K562 (cell line): ENCODE measurements around the gene PARD3B. TPM values are rescaled to one million over a fixed set of nuclear protein-coding genes. Genes with fewer than 3 reads are reported as not detected.

ENCODE experiments used
- ATAC-seq: fragments of 200-7000 bp; cut with Tn5 transposase; 3 replicates; pipeline ENCODE4 v1.9.1; 2020; ENCODE audit warnings: moderate library complexity
- BruUV-seq: library from RNA; stranded (reverse); fragments of 400-500 nt; replicated peaks from 2 replicates; lab custom pipeline; 2021; lab: Mats Ljungman, UMichigan
- CTCF ChIA-PET: fragments of 300-600 bp; formaldehyde crosslinking; extraction: SDS; loops from one replicate; lab custom pipeline; 2021; ENCODE audit warnings: low intra/inter-chr PET ratio; lab: Yijun Ruan, JAX
- POLR2A ChIA-PET: fragments of 300-600, 350-650 bp; sonication (Branson Sonifier 250); formaldehyde crosslinking; extraction: SDS; loops from one replicate; lab custom pipeline; 2021; ENCODE audit warnings: antibody characterized with exemption, inconsistent platforms; lab: Yijun Ruan, JAX
- DNase-seq, 4 experiments: peaks; one replicate each; pipeline versions ENCODE4 v3.0.0 to v3.0.0-alpha.2; 2011 to 2018; ENCODE audit warnings: low spot score in 3 of 4, mixed read lengths in 3 of 4; ENCODE audit errors: extremely low read depth in 1 of 4
- FAIRE-seq: peaks from 2 replicates; lab custom pipeline; 2011; peaks lifted over from hg19 to GRCh38; lab: Jason Lieb, UNC
- H2AFZ ChIP-seq: 2 replicates; pipeline ENCODE4 v1.6.0; 2011; ENCODE audit warnings: low read depth, low read length, control low read depth, inconsistent platforms
- H3K27ac ChIP-seq: fragments of 200-600 bp; 3 replicates; pipeline ENCODE4 v1.8.0; 2011; ENCODE audit warnings: low read depth, mild to moderate bottlenecking, control low read depth, inconsistent platforms, low read length, moderate library complexity, mixed read lengths; ENCODE audit errors: extremely low read depth
- H3K27me3 ChIP-seq, 2 experiments: fragments of 300-600 bp in 1 of 2; 2 replicates in 1 of 2; 3 replicates in 1 of 2; pipeline versions ENCODE4 v1.6.0 to v1.8.0; 2011; ENCODE audit warnings: inconsistent platforms in 2 of 2, low read length in 2 of 2, mild to moderate bottlenecking in 1 of 2, mixed read lengths in 1 of 2, moderate library complexity in 1 of 2; ENCODE audit not compliant: control insufficient read depth in 2 of 2, insufficient read depth in 2 of 2
- H3K36me3 ChIP-seq: fragments of 300-600 bp; 3 replicates; pipeline ENCODE4 v1.8.0; 2011; ENCODE audit warnings: mild to moderate bottlenecking, low read length, inconsistent platforms; ENCODE audit not compliant: control insufficient read depth, insufficient read depth
- H3K4me1 ChIP-seq, 2 experiments: fragments of 200-600 bp in 1 of 2; replicated peaks in 1 of 2; 2 replicates in 1 of 2; 3 replicates in 1 of 2; pipeline versions ENCODE4 v1.5.1 to v1.8.0; 2011; ENCODE audit warnings: inconsistent platforms in 2 of 2, low read length in 2 of 2, mild to moderate bottlenecking in 1 of 2, mixed read lengths in 1 of 2, moderate library complexity in 1 of 2; ENCODE audit not compliant: control insufficient read depth in 2 of 2, insufficient read depth in 2 of 2
- H3K4me2 ChIP-seq: 2 replicates; pipeline ENCODE4 v1.6.1; 2011; ENCODE audit warnings: low read length, control low read depth, inconsistent platforms, mixed read lengths; ENCODE audit not compliant: insufficient read depth
- H3K4me3 ChIP-seq: fragments of 200-600 bp; sonication (generic), shearing (Covaris generic); 2 replicates; pipeline ENCODE4 v1.5.1; 2016; ENCODE audit warnings: control low read depth, inconsistent platforms
- H3K79me2 ChIP-seq: fragments of 200-600 bp; 3 replicates; pipeline ENCODE4 v1.8.0; 2011; ENCODE audit warnings: low read length, inconsistent platforms; ENCODE audit not compliant: control insufficient read depth, insufficient read depth
- H3K9ac ChIP-seq, 2 experiments: 2 replicates each; pipeline versions ENCODE4 v1.6.0 to v1.6.1; 2011; ENCODE audit warnings: low read depth in 2 of 2, low read length in 2 of 2, control low read depth in 1 of 2, inconsistent platforms in 1 of 2, mild to moderate bottlenecking in 1 of 2, mixed read lengths in 1 of 2; ENCODE audit not compliant: insufficient read depth in 1 of 2
- H3K9me1 ChIP-seq: one replicate; pipeline ENCODE4 v1.6.0; 2011; ENCODE audit warnings: inconsistent platforms, mild to moderate bottlenecking, low read length, moderate library complexity; ENCODE audit not compliant: control insufficient read depth, insufficient read depth
- H3K9me3 ChIP-seq: replicated peaks from 2 replicates; pipeline ENCODE4 v1.5.1; 2011; ENCODE audit warnings: low read depth, low read length, inconsistent platforms; ENCODE audit not compliant: control insufficient read depth, insufficient read depth
- H4K20me1 ChIP-seq: replicated peaks from 2 replicates; pipeline ENCODE4 v1.6.1; 2011; ENCODE audit warnings: low read length, inconsistent platforms, mixed read lengths; ENCODE audit not compliant: control insufficient read depth, insufficient read depth
- BHLHE40 ChIP-seq: IDR thresholded peaks from 2 replicates; pipeline ENCODE4 v1.6.1; 2011; ENCODE audit warnings: low read length, improper control_type of control experiment
- CHD1 ChIP-seq: fragments of 200-600 bp; sonication (generic); IDR thresholded peaks from one replicate; pipeline ENCODE4 v1.6.1; 2012; ENCODE audit warnings: mild to moderate bottlenecking, moderate library complexity, low read length, inconsistent platforms
- DEAF1 ChIP-seq: fragments of 450-650 bp; formaldehyde crosslinking; IDR thresholded peaks from 2 replicates; pipeline ENCODE4 v1.4.0; 2020; ENCODE audit warnings: mild to moderate bottlenecking, moderate library complexity
- LCOR ChIP-seq: sonication (generic); formaldehyde crosslinking; IDR thresholded peaks from 2 replicates; pipeline ENCODE4 v1.8.0; 2022; ENCODE audit warnings: mild to moderate bottlenecking, missing genetic modification reagents
- MXD1 ChIP-seq: fragments of 250-450 bp; sonication (Bioruptor Pico); IDR thresholded peaks from 2 replicates; pipeline ENCODE4 v1.8.0; 2021; ENCODE audit warnings: borderline replicate concordance, mild to moderate bottlenecking, moderate library complexity; ENCODE audit not compliant: poor library complexity, severe bottlenecking
- POU5F1 ChIP-seq: fragments of 150-350 bp; IDR thresholded peaks from 2 replicates; pipeline ENCODE4 v1.6.1; 2014; ENCODE audit warnings: borderline replicate concordance, low read length, low read depth, mild to moderate bottlenecking; ENCODE audit not compliant: partially characterized antibody
- PTRF ChIP-seq: fragments of 450-650 bp; IDR thresholded peaks from 2 replicates; pipeline ENCODE4 v1.6.1; 2016; ENCODE audit warnings: mild to moderate bottlenecking, missing genetic modification characterization, missing compliant biosample characterization
- RBM25 ChIP-seq: fragments of 200-400 bp; formaldehyde crosslinking; IDR thresholded peaks from 2 replicates; pipeline ENCODE4 v1.6.1; 2018; ENCODE audit warnings: low read length, low read depth, moderate library complexity; ENCODE audit not compliant: severe bottlenecking
- TAF15 ChIP-seq: fragments of 200-400 bp; formaldehyde crosslinking; IDR thresholded peaks from 2 replicates; pipeline ENCODE4 v1.6.1; 2017; ENCODE audit warnings: mild to moderate bottlenecking, low read depth, low read length, moderate library complexity
- TRIM28 ChIP-seq: fragments of 450-650 bp; IDR thresholded peaks from 2 replicates; pipeline ENCODE4 v1.6.1; 2017
- ZBTB7A ChIP-seq: IDR thresholded peaks from 2 replicates; pipeline ENCODE4 v1.6.1; 2011; ENCODE audit warnings: low read depth, mild to moderate bottlenecking, low read length, moderate library complexity, borderline replicate concordance; ENCODE audit not compliant: control insufficient read depth
- ZNF717 ChIP-seq: fragments of 250-450 bp; sonication (Bioruptor Pico); IDR thresholded peaks from 2 replicates; pipeline ENCODE4 v1.5.0; 2021
- WGBS: fragments of 100-300 bp; shearing (Covaris generic); methylation state at CpG from one replicate; pipeline ENCODE4 v1.1.6; 2016; ENCODE audit warnings: low coverage, mixed read lengths; ENCODE audit not compliant: insufficient coverage; ENCODE audit errors: missing lambda C conversion rate; 5-methylcytosine and 5-hydroxymethylcytosine counted together
- in situ Hi-C: fragments of 300-500 bp; cut with MboI; formaldehyde crosslinking; loops from 4 replicates; pipeline ENCODE4 v1.15.0; 2018; ENCODE audit warnings: inconsistent platforms, mixed read lengths
- intact Hi-C: fragments of 100-400 bp; cut with micrococcal nuclease; formaldehyde crosslinking; loops from 2 replicates; pipeline ENCODE4 v1.14.2; 2022
- polyA plus RNA-seq, 8 experiments: library from polyadenylated mRNA; depleted of rRNA in 4 of 8; stranded (reverse) in 5 of 8; unstranded in 3 of 8; fragments of >200 nt; fragmentation: Nextera tagmentation in 2 of 8; fragmentation: Illumina TruSeq in 1 of 8; extraction: Ambion mirVana in 2 of 8; extraction: Trizol in 1 of 8; gene quantifications; 2 replicates each; pipeline versions ENCODE4 v1.2.1 to v1.2.3, GENCODE V29; 2011 to 2014; ENCODE audit warnings: inconsistent platforms in 1 of 8, missing spikeins in 1 of 8
- total RNA-seq, 7 experiments: library from RNA; depleted of rRNA in 6 of 7; stranded (reverse); fragments of >200 nt in 6 of 7; fragmentation: Illumina TruSeq in 2 of 7; extraction: Trizol in 2 of 7; gene quantifications; 2 replicates each; pipeline versions ENCODE4 v1.2.1 to v1.2.3, GENCODE V29; 2011 to 2021; ENCODE audit warnings: low replicate concordance in 1 of 7

The PARD3B gene
- total and polyA plus RNA-seq, 9 of the 15 experiments (the other 6 are each of a cell fraction or from before 2014, with no cell fraction given): 0.15 to 3.0 (median 1.1) TPM

- in situ Hi-C loops (no loop called here), intact Hi-C loops (no loop called here)
- H3K9me1 ChIP-seq: no peaks in the 10 kb centered on the region
- WGBS: 34% methylated on average over 4 of the region's 4 CpGs
- no peaks in the 10 kb centered on the region for H3K27me3 ChIP-seq
- no peak for TF ChIP-seq LCOR (CRISPR knock-in tag)
- ChIA-PET POLR2A (no interaction called here), CTCF (no interaction called here)
- no peak overlapping the region for H3K4me3 ChIP-seq
- no peaks in the 10 kb centered on the region for H3K36me3 ChIP-seq
- no TSS peak for BruUV-seq
- H3K9ac ChIP-seq: no peak overlapping the region
- no peaks in the 10 kb centered on the region for H3K9me3 ChIP-seq
- no peak overlapping the region for H2AFZ ChIP-seq
- no peak for DNase-seq
- no peaks in the 10 kb centered on the region for H3K79me2 ChIP-seq
- H4K20me1 ChIP-seq: no peaks in the 10 kb centered on the region
- no peak overlapping the region for H3K27ac ChIP-seq
- H3K4me2 ChIP-seq: no peak overlapping the region
- FAIRE-seq: no peak
- no peak for ATAC-seq
- no peaks in the 10 kb centered on the region for H3K4me1 ChIP-seq
Observed at GRCh38 chr2:205171261-205171940, 626.1 kb downstream of the PARD3B start.

- no peak for FAIRE-seq
- WGBS: 77% methylated on average over 3 of the region's 4 CpGs
- H3K36me3 ChIP-seq: no peaks in the 10 kb centered on the region
Observed at GRCh38 chr2:205175831-205176230, 630.6 kb downstream of the PARD3B start.

More at GRCh38 chr2:205175831-205176230, 630.6 kb downstream of the PARD3B start:
- DNase-seq (no peak), ATAC-seq (no peak)
- no TSS peak for BruUV-seq
- TF ChIP-seq POU5F1 (no peak), ZNF717 (CRISPR knock-in tag) (no peak), BHLHE40 (no peak), TRIM28 (no peak), TAF15 (no peak), PTRF (no peak), MXD1 (CRISPR knock-in tag) (no peak), RBM25 (no peak), CHD1 (no peak), DEAF1 (no peak), ZBTB7A (no peak)
- ChIA-PET CTCF (no interaction called here), POLR2A (no interaction called here)
- no peaks in the 10 kb centered on the region for H3K9me1 ChIP-seq
- no peak overlapping the region for H3K4me3 ChIP-seq
- intact Hi-C loops (no loop called here), in situ Hi-C loops (no loop called here)
- H3K9ac ChIP-seq: no peak overlapping the region
- H3K9me3 ChIP-seq: no peaks in the 10 kb centered on the region
- H3K4me2 ChIP-seq: no peak overlapping the region
- H4K20me1 ChIP-seq: no peaks in the 10 kb centered on the region
- no peaks in the 10 kb centered on the region for H3K4me1 ChIP-seq
- no peak overlapping the region for H2AFZ ChIP-seq
- no peaks in the 10 kb centered on the region for H3K27me3 ChIP-seq
- H3K79me2 ChIP-seq: no peaks in the 10 kb centered on the region
- no peak overlapping the region for H3K27ac ChIP-seq
